IPS DF 4.7 (cell line): ENCODE data around the gene KIAA1755.
"Not testable (repeated sequence)": the region's sequence is repeated elsewhere in the genome, so short reads cannot be mapped to it uniquely, and the experiment has no call there.

Experiments used
- DNase-seq: peaks from one replicate; pipeline ENCODE4 v3.0.0-alpha.2; 2013; ENCODE audit warnings: low spot score; ENCODE audit errors: extremely low read depth

The KIAA1755 gene

DNA sequence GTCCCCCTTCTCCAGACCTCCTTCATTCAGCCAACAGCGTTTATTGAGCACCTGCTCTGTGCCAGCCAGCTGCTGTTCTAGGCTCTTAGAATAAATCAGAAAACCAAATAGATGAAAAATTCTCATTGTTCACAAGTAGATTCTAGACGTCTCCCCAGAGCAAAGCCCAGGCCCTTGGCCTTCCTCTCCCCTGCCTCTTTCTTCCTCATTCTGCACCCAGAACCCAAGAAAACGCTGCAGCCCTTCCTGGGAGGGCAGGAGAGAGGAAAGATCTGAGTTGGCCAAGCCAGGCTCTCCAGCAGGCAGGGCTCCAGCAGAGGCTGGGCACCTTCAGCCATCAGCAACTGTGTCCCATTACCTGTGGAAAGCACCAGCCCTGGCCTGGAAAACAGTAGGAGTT, 31.4 kb upstream of the KIAA1755 start:
- DNase-seq, result no peak

DNA sequence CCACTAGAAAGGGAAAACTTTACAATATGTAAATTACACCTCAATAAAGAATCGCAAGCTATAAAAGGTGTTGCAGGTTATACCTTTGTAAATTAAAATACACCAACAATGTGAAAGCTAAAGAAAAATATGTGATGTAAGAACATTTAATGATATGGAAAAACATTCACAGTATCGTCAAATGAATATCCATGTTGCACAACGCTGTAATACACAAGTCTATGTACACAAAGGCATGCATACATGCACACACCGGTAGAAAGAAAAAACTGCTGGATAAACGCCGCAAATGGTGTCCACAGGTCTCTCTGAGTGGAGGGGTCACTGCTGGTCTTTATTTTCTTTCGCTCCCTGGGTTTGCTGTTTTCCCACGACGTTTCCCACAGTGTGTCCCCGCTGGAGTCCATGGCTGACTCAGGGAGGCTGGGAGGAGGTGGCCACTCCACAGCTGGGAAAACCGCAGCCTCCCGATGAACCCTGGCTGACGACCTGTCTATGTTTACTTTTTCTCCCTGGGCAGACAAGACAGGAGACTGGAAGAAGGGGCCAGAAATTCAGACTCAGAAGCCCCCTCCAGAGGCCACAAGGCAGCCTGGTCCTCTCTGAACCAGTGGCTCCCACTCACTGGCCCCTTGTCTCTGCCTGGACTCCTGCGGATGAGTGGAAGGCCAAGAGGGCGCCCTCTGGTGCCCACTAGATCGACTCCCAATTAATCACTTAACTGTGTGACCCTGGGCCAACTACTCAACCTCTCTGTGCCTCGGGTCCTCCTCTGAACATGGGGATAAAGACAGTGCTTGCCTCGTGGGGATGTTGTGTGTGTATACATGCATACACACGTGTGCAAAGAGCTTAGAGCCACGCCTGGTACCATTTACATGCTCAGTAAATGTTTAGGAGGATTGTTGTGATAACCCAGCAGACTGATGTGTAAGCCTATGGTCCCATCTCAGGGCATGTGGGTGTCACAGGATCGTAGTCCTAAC, 30.6 kb upstream of the KIAA1755 start:
- DNase-seq, result no peak

DNA sequence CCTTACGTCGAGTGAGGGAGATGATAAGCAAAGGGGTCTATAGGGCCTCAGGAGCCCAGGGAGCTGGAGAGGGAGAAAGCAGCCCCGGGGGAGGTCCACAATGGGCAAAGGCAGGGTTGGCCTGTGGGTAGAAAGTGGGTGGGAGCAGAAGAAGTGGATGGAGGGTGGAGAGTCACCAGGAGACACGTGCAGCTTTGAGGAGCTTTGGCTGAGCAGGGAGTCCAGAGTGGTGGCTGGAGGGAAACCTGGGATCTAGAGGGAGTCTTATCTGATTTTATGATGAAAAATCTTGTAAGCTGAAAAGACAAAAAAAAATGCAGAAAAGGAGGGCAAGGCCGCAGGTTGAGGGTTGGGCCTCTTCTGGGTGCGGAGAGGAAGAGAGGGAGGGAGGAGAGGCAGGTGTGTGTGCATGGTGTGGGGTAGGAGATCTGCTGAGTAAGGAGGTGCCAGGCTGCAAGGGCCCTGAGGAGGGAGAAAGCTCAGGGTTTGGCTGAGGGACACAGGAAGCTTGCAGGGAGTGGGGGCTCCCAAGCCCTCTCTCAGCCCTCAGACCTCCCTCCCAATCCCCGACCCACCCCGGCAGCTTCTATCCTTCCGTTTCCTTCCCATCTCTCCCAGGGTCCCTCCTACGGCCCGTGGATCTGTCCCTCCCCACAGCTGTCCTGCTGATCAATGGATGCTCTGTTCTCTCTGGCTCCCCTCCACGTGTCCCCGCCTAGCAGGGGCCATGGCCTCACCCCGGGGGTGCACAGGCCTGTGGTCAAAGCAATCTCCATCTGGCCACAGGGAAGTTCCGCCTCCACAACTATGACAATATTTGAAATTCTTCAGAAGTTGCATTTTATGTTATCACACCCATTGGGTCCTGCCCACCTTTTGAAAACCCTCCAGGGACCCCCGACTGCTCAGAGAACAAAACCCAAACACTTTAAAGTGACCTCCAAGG, 26.3 kb upstream of the KIAA1755 start:
- no peak for DNase-seq

DNA sequence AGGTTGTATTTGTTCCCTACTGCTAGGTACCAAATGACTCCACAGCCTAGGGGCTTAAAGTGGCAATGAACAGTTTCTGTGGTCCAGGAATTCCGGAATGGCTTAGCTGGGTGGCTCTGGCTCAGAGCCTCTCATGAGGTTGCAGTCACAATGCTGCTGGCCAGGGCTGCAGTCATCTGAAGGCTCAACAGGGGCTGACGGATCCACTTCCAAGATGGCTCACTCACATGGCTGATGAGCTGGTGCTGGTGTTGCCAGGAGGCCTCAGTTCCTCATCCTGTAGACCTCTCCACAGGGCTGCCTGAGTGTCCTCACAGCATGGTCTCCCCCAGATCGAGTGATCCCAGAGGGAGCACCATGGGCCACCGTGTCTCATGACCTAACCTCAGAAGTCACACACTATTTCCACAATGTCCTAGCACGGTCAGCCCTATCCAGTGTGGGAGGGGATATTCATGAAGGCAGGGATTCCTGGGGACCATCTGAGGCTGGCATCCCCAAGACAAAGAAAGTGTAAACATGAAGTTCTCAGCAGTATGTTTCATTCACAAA, 24.4 kb upstream of the KIAA1755 start:
- no peak for DNase-seq

DNA sequence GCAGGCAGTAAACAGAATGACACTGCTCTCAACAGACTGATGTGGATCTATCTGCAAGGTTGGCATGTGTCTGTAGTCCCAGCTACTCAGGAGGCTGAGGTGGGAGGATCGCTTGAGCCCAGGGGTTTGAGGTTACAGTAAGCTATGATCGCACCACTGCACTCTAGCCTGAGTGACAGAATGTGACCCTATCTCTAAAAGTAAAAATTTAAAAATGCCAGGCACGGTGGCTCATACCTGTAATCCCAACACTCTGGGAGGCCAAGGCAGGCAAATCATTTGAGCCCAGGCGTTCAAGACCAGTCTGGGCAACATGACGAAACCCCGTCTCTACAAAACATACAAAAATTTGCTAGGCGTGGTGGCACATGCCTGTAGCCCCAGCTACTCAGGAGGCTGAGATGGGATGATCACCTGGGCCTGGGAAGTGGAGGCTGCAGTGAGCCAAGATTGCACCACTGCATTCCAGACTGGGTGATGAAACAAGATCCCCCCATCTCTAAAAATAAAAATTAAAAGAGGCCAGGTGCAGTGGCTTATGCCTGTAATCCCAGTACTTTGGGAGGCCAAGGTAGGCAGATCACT, 23.6 kb upstream of the KIAA1755 start:
- DNase-seq, result not testable (repeated sequence)

DNA sequence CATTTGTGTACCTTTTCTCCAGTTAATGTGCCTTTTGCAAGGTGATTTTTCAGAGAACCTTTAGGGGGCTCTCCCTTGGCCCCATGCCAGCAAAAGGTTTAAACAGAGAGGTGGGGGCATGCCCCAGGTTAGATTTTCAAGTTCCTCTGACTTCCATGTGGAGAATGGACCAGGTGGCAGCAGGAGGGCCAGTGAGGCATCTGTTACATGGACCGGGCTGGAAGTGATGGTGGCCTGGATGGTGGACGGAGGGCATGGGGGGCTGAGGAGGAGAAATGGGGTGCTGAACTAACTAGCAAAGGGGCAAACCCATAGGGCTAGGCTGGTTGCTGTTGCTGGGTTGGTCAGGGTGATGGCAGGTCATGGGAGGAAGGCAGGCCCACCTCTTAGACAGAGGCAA, 22.7 kb upstream of the KIAA1755 start:
- DNase-seq, result no peak

DNA sequence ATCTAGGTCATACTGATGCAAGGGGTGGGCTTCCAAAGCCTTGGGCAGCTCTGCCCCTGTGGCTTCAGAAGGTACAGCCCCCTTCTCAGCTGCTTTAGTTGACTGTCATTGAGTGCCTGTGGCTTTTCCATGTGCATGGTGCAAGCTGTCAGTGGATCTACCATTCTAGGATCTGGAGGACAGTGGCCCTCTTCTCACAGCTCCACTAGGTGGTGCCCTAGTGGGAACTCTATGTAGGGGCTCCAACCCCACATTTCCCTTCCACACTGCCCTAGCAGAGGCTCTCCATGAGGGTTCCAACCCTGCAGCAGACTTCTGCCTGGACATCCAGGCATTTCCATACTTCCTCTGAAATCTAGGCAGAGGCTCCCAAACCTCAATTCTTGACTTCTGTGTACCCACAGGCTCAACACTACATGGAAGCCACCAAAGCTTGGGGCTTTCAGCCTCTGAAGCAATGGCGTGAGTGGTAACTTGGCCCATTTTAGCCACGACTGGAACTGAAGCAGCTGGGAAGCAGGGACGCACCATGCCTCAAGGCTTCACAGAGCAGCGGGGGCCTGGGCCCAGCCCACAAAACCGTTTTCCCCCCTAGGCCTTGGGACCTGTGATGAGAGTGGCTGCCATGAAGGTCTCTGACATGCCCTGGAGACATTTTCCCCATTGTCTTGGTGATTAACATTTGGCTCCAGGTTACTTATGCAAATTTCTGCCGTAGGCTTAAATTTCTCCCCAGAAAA, 20.8 kb upstream of the KIAA1755 start:
- DNase-seq, result not testable (repeated sequence)

DNA sequence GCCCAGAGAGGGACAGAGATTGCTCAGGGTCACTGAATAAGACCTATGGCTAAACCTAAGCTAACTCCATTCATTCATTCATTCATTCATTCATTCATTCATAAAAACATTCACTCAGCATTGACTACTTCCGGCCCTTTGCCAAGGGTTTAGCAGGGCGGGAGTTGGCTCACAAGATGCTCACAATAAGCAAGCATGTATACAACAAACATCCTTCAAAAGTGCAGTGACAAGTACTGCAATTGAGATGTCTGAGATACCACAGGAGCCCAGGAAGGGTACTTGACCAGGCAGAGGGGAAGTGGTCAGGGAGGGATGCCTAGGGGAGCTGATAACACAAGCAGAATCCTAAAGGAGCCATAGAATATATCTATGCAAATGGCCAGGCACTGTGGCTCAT, 18.2 kb upstream of the KIAA1755 start:
- no peak for DNase-seq

DNA sequence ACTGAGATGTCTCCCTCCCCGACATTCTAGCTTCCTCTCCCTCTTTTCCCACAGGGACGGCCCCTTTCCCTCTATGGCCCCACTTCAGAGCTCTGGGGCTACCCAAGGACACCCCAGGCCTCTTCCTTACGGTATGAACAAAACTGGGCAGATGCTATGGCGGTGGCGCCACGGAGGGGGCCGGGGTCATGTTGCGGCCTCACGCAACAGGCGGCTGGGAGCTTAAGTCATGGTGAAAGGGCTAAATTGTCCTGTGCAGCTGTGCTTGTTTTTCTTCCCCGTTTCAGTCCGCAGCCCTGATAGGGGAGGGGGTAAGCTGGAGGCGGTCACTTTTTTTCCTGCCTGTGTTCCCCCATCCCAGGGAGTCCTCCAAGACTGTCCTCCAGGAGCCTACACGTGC, 17.6 kb upstream of the KIAA1755 start:
- no peak for DNase-seq

DNA sequence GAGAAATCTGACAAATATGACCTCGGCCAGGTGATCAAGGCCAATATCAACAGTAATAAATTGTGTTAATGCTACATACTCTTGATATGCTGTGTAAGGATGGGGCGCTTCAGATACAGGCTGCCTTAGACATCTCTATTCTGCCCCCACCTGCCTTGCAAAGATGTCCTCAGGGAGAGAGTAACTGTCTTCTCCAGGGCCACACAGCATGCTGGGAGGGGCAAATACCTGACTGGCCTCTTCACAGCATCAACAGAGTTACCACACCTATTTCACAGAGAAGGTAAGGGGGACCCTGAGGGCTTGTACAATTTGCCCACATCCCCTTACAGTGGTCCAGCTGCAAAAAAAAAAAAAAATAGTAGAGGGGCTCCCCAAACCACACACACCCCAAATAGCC, 17.2 kb upstream of the KIAA1755 start:
- no peak for DNase-seq

DNA sequence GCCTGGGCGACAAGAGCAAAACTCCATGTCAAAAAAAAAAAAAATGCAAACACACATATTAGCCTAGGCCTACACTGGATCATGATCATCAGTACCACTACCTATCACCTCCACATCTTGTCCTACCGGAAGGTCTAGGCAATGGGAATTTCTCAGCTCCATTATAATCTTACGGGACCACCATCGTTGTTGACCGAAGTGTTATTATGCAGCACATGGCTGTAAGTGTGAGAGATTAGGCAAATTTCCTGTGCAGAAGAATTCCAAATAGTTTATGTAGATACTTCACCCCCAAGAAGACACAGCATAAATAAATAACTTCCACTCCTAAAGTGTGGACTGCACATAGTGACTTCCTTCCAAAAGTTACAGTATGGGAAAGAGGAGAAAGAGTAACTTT, 16.8 kb upstream of the KIAA1755 start:
- DNase-seq, result no peak

DNA sequence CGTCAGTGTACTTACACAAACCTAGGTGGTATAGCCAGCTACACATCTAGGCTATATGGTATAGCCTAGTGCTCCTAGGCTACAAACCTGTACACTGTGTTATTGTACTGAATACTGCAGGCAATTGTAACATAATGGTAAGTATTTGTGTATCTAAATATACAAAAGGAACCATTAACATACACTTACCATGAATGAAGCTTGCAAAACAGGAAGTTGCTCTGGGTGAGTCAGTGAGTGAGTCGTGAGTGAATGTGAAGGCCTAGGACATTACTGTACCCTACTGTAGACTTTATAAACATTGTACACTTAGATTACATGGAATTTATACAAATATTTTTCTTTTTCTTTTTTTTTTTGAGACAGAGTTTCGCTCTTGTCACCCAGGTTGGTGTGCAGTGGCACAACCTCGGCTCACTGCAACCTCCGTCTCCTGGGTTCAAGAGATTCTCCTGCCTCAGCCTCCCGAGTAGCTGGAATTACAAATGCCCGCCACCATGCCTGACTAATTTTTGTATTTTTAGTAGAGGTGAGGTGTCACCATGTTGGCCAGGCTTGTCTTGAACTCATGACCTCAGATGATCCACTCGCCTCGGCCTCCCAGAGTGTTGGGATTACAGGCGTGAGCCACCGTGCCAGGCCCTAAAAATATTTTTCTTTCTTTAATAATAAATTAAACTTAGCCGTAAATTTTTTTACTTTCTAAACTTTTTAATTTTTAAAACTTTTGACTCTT, 15.4 kb upstream of the KIAA1755 start:
- no peak for DNase-seq

DNA sequence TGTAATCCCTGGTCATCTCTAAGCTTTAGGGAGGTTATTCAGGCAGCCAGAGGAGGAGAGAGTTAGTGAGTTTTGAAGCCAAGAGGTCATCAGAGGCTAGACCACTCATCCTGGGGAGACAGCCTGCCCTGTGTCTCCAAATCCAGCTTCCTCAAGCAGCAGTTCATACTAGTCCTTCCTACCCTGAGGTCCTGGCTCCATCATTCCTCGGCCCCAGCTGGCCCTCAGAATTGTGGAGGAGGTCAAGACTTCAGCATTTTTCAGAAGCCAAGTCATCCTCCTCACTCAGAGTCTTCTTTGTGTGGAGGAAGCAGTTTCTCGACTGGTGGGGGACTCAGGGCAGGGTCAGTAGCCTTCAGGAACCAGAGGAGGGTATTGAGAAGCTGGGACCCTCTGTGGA, 12.4 kb upstream of the KIAA1755 start:
- no peak for DNase-seq

DNA sequence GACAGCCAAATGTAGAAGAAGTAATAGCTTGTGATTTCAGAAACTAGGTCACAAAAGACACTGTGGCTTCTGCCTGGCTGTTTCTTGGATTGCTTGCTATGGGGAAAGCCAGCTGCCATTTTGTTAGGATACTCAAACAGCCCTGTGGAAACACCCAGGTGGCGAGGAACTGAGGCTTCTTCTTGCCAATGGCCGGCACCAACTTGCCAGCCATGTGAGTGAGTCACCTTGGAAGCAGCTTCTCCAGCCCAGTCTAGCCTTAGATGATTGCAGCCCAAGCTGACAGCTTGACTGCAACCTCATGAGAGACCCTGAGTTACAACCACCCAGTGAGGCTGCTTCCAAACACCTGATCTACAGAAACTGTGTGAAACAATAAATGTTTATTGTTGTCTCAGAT, 11.9 kb upstream of the KIAA1755 start:
- DNase-seq, result no peak

DNA sequence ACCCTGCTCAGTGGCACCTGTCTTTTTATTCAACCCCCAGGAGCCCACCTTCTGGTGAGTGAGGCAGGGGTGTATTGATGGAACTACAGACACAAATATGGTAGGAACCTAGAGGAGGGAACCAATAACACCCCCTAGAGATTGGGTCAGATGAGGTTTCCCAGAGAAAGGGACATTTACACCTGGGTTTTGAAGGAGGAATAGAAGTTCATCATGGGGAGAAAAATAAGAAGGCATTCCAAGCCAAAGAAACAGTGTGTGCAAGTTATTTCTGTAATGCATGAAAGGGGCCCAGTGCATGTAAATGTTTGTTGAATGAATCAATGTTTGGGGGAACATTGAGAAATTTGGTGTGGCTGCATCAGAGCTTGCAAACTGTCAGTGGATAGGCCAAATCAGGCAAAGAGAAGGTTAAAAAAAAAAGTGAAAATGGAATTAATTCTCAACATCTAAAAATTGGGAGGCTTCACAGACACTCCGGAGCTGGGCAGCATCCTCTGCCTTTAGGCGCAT, 11.1 kb upstream of the KIAA1755 start:
- DNase-seq, result no peak

DNA sequence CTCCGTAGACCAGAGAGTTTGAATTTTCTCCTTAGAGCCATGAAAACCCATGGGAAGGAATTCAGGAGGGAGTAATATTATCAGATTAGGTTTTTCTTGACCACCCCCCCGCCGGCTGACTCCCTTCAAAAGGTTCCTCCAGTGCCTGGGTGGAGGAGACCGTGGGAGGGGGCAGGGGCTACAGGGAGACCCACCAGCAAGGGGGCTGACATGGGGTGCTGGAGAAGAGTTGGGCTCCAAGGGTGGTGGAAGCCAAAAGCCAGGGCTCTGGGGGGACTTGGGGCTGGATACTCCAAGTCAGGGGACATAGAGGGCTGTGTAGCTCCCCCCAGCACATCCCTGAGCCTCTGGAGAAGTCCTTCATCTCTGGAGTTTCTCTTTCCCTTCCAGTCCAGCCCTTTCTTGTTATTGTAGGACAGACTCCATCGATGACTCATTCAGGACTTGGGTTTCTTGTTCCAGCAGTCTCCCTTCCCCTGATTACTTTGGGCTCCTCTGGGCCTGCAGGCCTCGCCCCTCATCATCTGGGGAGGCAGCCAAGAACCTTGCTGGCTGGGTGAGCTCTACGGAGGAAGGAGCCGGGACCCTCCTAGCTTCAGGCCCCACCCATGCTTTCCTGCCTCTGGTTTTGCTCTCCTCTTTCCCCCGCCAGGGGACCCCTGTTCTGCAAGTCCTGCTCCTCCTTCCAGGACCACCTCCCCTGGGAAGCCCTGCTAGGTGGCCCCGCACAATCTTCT, 10.5 kb upstream of the KIAA1755 start:
- DNase-seq, result no peak

DNA sequence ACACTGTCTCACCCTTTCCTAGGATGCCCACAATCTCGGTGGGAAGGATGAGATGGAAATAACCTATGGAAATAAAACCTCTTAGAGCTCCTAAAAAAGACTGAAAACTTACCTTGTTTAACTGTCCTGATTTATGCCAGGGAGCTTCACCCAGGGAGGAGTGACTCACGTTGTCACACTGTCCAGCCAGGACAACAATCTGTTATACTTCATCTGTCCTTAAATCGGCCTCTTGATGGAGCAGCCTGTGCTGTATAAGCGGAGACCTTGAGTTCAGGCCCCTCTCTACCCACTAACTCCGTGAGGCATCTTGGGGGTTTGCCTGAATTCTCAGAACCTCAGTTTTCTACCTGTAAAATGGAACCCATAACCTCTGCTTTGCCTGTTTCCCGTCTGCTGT, 9.2 kb upstream of the KIAA1755 start:
- no peak for DNase-seq

DNA sequence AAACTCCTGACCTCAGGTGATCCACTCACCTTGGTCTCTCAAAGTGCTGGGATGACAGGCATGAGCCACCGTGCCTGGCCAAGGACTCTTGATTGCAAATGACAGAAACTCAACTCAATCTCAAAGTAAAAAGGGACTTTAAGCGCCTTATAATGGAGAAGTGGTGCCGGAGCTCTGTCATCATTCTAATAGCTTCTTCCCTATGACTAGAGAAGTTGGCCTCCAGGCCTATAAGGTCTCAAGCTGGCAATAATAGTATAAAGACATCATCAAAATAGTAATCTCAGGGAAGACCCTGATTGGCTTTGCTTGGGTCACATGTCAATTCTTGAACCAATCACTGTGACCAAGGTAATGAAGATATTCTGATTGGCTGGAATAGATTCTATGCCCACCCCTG, 8.5 kb upstream of the KIAA1755 start:
- no peak for DNase-seq

DNA sequence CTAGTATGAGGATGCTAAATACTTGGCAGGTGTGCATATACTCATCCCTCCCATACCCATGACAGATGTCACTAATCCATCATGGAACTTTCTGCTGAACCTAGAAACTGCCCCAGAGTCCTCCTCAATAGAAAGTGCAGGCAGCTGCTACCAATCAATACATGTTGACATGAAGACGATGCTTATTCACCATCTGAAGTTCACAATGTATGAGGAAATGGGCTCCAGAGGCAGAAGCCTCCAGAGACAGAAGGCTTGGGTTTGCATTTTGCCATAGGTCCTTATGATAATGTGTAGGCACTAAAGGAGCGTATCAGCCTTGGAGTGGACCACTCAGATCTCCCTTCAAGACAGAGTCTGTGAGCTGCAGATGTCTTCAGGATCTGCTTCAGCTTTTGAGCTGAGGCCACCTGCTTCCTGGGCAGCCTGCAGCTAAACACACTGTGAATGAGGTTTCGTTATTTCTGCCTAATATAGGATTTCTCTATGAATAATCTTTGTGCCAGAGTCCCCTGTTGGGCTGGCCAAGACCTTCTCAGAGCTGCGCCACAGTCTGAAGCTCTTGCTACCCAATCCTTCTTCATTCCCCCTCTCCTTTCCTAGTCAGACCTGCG, 7.5 kb upstream of the KIAA1755 start:
- DNase-seq, result no peak
